SK-N-SH (cell line): ENCODE measurements around the gene CHPF. TPM values are rescaled to one million over a fixed set of nuclear protein-coding genes. Genes with fewer than 3 reads are reported as not detected.

Source experiments
- CTCF ChIA-PET: fragments of 300-600, 350-600 bp; formaldehyde crosslinking; extraction: SDS; loops from one replicate; lab custom pipeline; 2021; lab: Yijun Ruan, JAX
- POLR2A ChIA-PET: fragments of 350-600 bp; sonication (Branson Sonifier 250); formaldehyde crosslinking; extraction: SDS; loops from one replicate; lab custom pipeline; 2020; ENCODE audit warnings: antibody characterized with exemption, inconsistent platforms; lab: Yijun Ruan, JAX
- DNase-seq: peaks from one replicate; pipeline ENCODE4 v3.0.0; 2012
- H2AFZ ChIP-seq: fragments of 200-600 bp; sonication (generic); 2 replicates; pipeline ENCODE4 v1.8.1; 2016; ENCODE audit warnings: antibody characterized with exemption, mild to moderate bottlenecking, low read depth
- H3F3A ChIP-seq: fragments of 200-600 bp; sonication (generic); replicated peaks from 2 replicates; pipeline ENCODE3; 2016; ENCODE audit warnings: antibody characterized with exemption, mild to moderate bottlenecking; ENCODE audit not compliant: insufficient read depth
- H3K27ac ChIP-seq, 2 experiments: fragments of 200-500 bp in 1 of 2; fragments of 200-600 bp in 1 of 2; sonication (Bioruptor generic) in 1 of 2; sonication (generic), shearing (Covaris generic) in 1 of 2; 2 replicates each; pipeline versions ENCODE4 v1.5.1 to v1.6.1; 2014 to 2016; ENCODE audit warnings: low read depth in 2 of 2, inconsistent platforms in 1 of 2, low read length in 1 of 2, mild to moderate bottlenecking in 1 of 2, mixed read lengths in 1 of 2
- H3K27me3 ChIP-seq: fragments of 200-600 bp; sonication (generic), shearing (Covaris generic); 2 replicates; pipeline ENCODE4 v1.6.1; 2016; ENCODE audit warnings: mixed run types; ENCODE audit not compliant: insufficient read depth
- H3K36me3 ChIP-seq, 2 experiments: fragments of 200-500 bp in 1 of 2; fragments of 200-600 bp in 1 of 2; sonication (Bioruptor generic) in 1 of 2; sonication (generic) in 1 of 2; replicated peaks in 1 of 2; 2 replicates each; pipeline versions ENCODE3 to v1.5.1; 2014 to 2016; ENCODE audit warnings: low read length in 1 of 2, mild to moderate bottlenecking in 1 of 2; ENCODE audit not compliant: insufficient read depth in 2 of 2, control insufficient read depth in 1 of 2
- H3K4me1 ChIP-seq, 2 experiments: fragments of 200-500 bp in 1 of 2; fragments of 200-600 bp in 1 of 2; sonication (Bioruptor generic) in 1 of 2; sonication (generic), shearing (Covaris generic) in 1 of 2; 2 replicates each; pipeline versions ENCODE4 v1.5.1 to v1.6.1; 2014 to 2016; ENCODE audit warnings: low read depth in 1 of 2, low read length in 1 of 2, mixed run types in 1 of 2; ENCODE audit not compliant: insufficient read depth in 2 of 2, control insufficient read depth in 1 of 2
- H3K4me2 ChIP-seq: fragments of 200-600 bp; sonication (generic), shearing (Covaris generic); 2 replicates; pipeline ENCODE4 v1.6.1; 2017; ENCODE audit warnings: mixed run types
- H3K4me3 ChIP-seq, 2 experiments: fragments of 200-500 bp in 1 of 2; fragments of 200-600 bp in 1 of 2; sonication (Bioruptor generic) in 1 of 2; sonication (generic), shearing (Covaris generic) in 1 of 2; 2 replicates each; pipeline versions ENCODE4 v1.5.1 to v1.8.1; 2014 to 2016; ENCODE audit warnings: low read depth in 2 of 2, inconsistent platforms in 1 of 2, low read length in 1 of 2, mild to moderate bottlenecking in 1 of 2, mixed read lengths in 1 of 2, moderate library complexity in 1 of 2
- H3K79me2 ChIP-seq: fragments of 200-600 bp; sonication (generic); 2 replicates; pipeline ENCODE4 v1.8.1; 2017; ENCODE audit warnings: mild to moderate bottlenecking; ENCODE audit not compliant: insufficient read depth
- H3K9ac ChIP-seq: fragments of 200-600 bp; sonication (generic); 2 replicates; pipeline ENCODE4 v1.6.1; 2017; ENCODE audit warnings: mixed run types
- H3K9me2 ChIP-seq: fragments of 200-600 bp; sonication (generic); 2 replicates; pipeline ENCODE4 v1.6.1; 2017; ENCODE audit warnings: mixed run types
- H3K9me3 ChIP-seq: fragments of 200-600 bp; sonication (generic); 2 replicates; pipeline ENCODE4 v1.6.1; 2017; ENCODE audit warnings: mixed run types, mild to moderate bottlenecking, moderate library complexity
- H4K20me1 ChIP-seq: fragments of 200-600 bp; sonication (generic); 2 replicates; pipeline ENCODE4 v1.6.1; 2017; ENCODE audit warnings: mild to moderate bottlenecking, mixed run types; ENCODE audit not compliant: insufficient read depth
- CTCF ChIP-seq: fragments of 200-600 bp; sonication (generic); IDR thresholded peaks from 2 replicates; pipeline ENCODE4 v1.6.1; 2017; ENCODE audit warnings: antibody characterized with exemption, mild to moderate bottlenecking, moderate library complexity
- FOSL2 ChIP-seq: IDR thresholded peaks from 2 replicates; pipeline ENCODE4 v1.4.0; 2012; ENCODE audit warnings: low read depth, mild to moderate bottlenecking, moderate library complexity, borderline replicate concordance
- GABPA ChIP-seq: IDR thresholded peaks from 2 replicates; pipeline ENCODE4 v1.4.0; 2012; ENCODE audit warnings: low read depth, mild to moderate bottlenecking
- MAX ChIP-seq: IDR thresholded peaks from 2 replicates; pipeline ENCODE4 v1.4.0; 2012; ENCODE audit warnings: low read depth
- MXI1 ChIP-seq: IDR thresholded peaks from 2 replicates; pipeline ENCODE4 v1.6.1; 2012; ENCODE audit warnings: mild to moderate bottlenecking, low read depth, low read length, improper control_type of control experiment
- PBX3 ChIP-seq: IDR thresholded peaks from 2 replicates; pipeline ENCODE4; 2012
- RAD21 ChIP-seq: IDR thresholded peaks from 2 replicates; pipeline ENCODE4 v1.6.1; 2012; ENCODE audit warnings: mild to moderate bottlenecking, low read length
- RFX5 ChIP-seq: IDR thresholded peaks from 2 replicates; pipeline ENCODE4 v1.6.1; 2012; ENCODE audit warnings: mild to moderate bottlenecking, improper control_type of control experiment, low read length
- RXRA ChIP-seq: IDR thresholded peaks from 2 replicates; pipeline ENCODE4 v1.4.0; 2012; ENCODE audit warnings: low read depth, mild to moderate bottlenecking, borderline replicate concordance
- SIN3A ChIP-seq: IDR thresholded peaks from 2 replicates; pipeline ENCODE4 v1.6.1; 2012; ENCODE audit warnings: low read depth, mild to moderate bottlenecking, low read length, moderate library complexity, borderline replicate concordance
- SMC3 ChIP-seq: IDR thresholded peaks from 2 replicates; pipeline ENCODE4 v1.6.1; 2012; ENCODE audit warnings: low read depth, low read length, improper control_type of control experiment
- TAF1 ChIP-seq: IDR thresholded peaks from 2 replicates; pipeline ENCODE4 v1.6.1; 2012; ENCODE audit warnings: low read depth, mild to moderate bottlenecking, low read length, moderate library complexity, borderline replicate concordance
- TCF12 ChIP-seq: IDR thresholded peaks from 2 replicates; pipeline ENCODE4 v1.4.0; 2012
- TEAD4 ChIP-seq: IDR thresholded peaks from 2 replicates; pipeline ENCODE4 v1.4.0; 2012; ENCODE audit warnings: mild to moderate bottlenecking, borderline replicate concordance; ENCODE audit not compliant: insufficient read depth
- WGBS: methylation state at CpG from one replicate; pipeline ENCODE4 v1.1.6; 2017; ENCODE audit warnings: low lambda C conversion rate; 5-methylcytosine and 5-hydroxymethylcytosine counted together
- polyA plus RNA-seq, 3 experiments: library from polyadenylated mRNA; depleted of rRNA; stranded (reverse); fragments of >200 nt; gene quantifications; 2 replicates each; pipeline ENCODE4 v1.2.3, GENCODE V29; 2012
- TF ChIP-seq, protein P1 (sequence below): fragments of 150-350 bp; IDR thresholded peaks from 2 replicates; pipeline ENCODE4 v1.6.1; 2016; ENCODE audit warnings: mild to moderate bottlenecking, low read depth, low read length

The CHPF gene
- polyA plus RNA-seq, 1 of the 3 experiments (the other 2 are of a cell fraction) = 141 TPM

DNA sequence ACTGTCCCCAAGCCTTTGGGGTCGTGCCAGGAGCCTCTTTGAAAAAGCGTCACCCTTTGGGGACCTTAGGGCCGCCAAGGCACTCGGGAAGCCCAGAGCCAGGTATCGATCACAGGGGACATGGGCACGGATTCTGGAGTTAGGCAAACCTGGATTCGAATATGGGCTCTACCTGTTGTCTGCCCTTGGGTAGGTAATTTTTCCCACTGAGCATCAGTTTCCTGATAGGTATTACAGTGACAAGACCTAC is 9.5 kb upstream of the CHPF start:
- peak overlapping the region; percentile 98 for H3K4me2 ChIP-seq
- no peaks in the 10 kb centered on the region for H3K36me3 ChIP-seq
- H3K4me3 ChIP-seq = peak overlapping the region; percentile 67 to 74
- TF ChIP-seq RFX5 = no peak
- no peak for TF ChIP-seq SIN3A
- TF ChIP-seq FOSL2 = no peak
- no peak for TF ChIP-seq TCF12
- TF ChIP-seq, protein P1, sequence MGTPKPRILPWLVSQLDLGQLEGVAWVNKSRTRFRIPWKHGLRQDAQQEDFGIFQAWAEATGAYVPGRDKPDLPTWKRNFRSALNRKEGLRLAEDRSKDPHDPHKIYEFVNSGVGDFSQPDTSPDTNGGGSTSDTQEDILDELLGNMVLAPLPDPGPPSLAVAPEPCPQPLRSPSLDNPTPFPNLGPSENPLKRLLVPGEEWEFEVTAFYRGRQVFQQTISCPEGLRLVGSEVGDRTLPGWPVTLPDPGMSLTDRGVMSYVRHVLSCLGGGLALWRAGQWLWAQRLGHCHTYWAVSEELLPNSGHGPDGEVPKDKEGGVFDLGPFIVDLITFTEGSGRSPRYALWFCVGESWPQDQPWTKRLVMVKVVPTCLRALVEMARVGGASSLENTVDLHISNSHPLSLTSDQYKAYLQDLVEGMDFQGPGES = no peak
- TF ChIP-seq CTCF = no peak
- TF ChIP-seq RXRA = no peak
- no peaks in the 10 kb centered on the region for H3K27me3 ChIP-seq
- DNase-seq = no peak
- 0 out of 2 replicates have a peak overlapping the region, but pooled peaks have one; percentile 73 for H3K9ac ChIP-seq
- H2AFZ ChIP-seq = peak overlapping the region; percentile 96; the same call in 1 of the 2 replicates
- H3F3A ChIP-seq = no peaks in the 10 kb centered on the region
- no peaks in the 10 kb centered on the region for H3K9me2 ChIP-seq
- POLR2A ChIA-PET = interaction anchor here (0.9 to 2.9 kb wide), 5 partner anchors 8 to 45 kb away, joined by 3 to 25 read pairs (median 12); partner anchors contain the start of genes CHPF, INHA, OBSL1 and STK11IP
- H3K27ac ChIP-seq = no peak overlapping the region; a peak in 1 of 4 replicates
- CTCF ChIA-PET = interaction anchor here (1.1 to 3.9 kb wide), 6 partner anchors 9 to 150 kb away, joined by 3 to 36 read pairs (median 6); partner anchors contain the start of genes CHPF and TMEM198
- WGBS = 12% methylated on average over 7 of the region's 7 CpGs
- H3K79me2 ChIP-seq = no peaks in the 10 kb centered on the region
- H4K20me1 ChIP-seq = no peaks in the 10 kb centered on the region
- peaks cover 0 to 24% of the 10 kb centered on the region in 2 experiments; a peak in 1 of 4 replicates for H3K4me1 ChIP-seq
- no peaks in the 10 kb centered on the region for H3K9me3 ChIP-seq

DNA sequence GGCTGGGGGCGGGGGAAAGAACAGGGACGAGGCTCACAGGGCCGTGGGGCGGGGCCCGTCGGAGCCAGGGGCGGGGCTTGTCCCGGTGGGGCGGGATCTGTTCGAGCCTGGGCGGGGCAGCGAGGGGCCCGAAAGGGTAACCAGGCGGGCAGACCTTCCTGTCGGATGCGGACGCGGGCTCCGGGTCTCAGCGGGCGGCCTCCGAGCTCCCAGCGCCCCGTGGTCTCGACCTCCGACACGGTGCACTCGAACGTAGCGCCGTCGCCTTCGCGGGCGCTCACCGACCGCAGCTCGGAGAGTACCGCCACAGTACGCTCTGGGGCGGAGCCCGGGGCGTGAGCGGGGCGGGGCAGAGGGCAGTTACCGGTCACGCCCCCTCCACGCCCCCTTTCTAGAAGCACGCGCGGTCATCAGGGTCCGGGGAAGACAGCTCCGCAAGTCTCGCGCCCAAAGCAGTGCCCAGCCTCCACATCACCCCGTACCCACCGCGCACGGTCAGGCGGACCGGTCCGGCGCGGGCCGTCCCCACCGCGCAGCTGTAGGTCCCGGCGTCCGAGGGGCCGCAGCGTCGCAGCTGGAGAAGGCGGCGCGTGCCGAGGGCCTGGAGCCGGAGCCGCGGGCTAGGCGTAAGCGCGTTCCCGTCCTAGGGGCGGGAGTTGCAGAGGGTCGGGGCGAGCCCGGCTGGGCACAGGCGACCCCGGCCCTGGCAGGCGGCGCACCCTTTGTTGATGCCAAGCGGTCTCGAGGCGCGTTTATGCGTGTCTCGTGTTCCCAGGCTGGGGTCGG is 9.0 kb upstream of the CHPF start:
- peak; percentile 96 for DNase-seq
- Histone ChIP-seq H3K27me3 (no peaks in the 10 kb centered on the region), H2AFZ (peak overlapping the region; percentile 96), H3K4me2 (peak overlapping the region; percentile 98), H3K4me1 (peaks cover 0 to 27% of the 10 kb centered on the region in 2 experiments; a peak in 1 of 4 replicates), H3K36me3 (no peaks in the 10 kb centered on the region), H3K79me2 (no peaks in the 10 kb centered on the region), H3K27ac (peak overlapping the region; percentile 36 to 80; a peak in 3 of 4 replicates), H4K20me1 (no peaks in the 10 kb centered on the region), H3K4me3 (peak overlapping the region; percentile 67 to 74), H3F3A (no peaks in the 10 kb centered on the region), H3K9me2 (no peaks in the 10 kb centered on the region), H3K9ac (peak overlapping the region; percentile 73), H3K9me3 (no peaks in the 10 kb centered on the region)
- POLR2A ChIA-PET = interaction anchor here (0.8 to 2.9 kb wide), 7 partner anchors 9 to 45 kb away, joined by 3 to 25 read pairs (median 9); partner anchors contain the start of genes CHPF, INHA, OBSL1 and STK11IP
- WGBS = 0% methylated on average over 2 of the region's 99 CpGs
- TF ChIP-seq RFX5 = no peak
- TF ChIP-seq GABPA = no peak
- no peak for TF ChIP-seq TAF1
- peak; percentile 69 for TF ChIP-seq MXI1
- peak; percentile 68; the same call in 1 of the 2 replicates for TF ChIP-seq SIN3A
- no peak for TF ChIP-seq TEAD4
- TF ChIP-seq RAD21 = no peak
- TF ChIP-seq PBX3 = no peak
- TF ChIP-seq MAX = peak; percentile 71
- no peak for TF ChIP-seq SMC3
- CTCF ChIA-PET = interaction anchor here (1.1 to 3.9 kb wide), 7 partner anchors 8 to 150 kb away, joined by 3 to 36 read pairs (median 8); partner anchors contain the start of genes CHPF, STK11IP and TMEM198
